Natural killer cell (primary cell): ENCODE data around the gene SH3BP4. TPM values are rescaled to one million over a fixed set of nuclear protein-coding genes. Genes with fewer than 3 reads are reported as not detected.

Experiments used
- ATAC-seq, 3 donors: fragments of 150-1000 bp in 2 of 3; fragments of 200-7000 bp in 1 of 3; cut with Tn5 transposase; 1 replicate in 1 of 3; 2 replicates in 2 of 3; pipeline ENCODE4 v1.10.0; 2021; ENCODE audit warnings: mild to moderate bottlenecking in 2 of 3, moderate library complexity in 2 of 3
- DNase-seq, 2 donors: peaks; one replicate each; pipeline versions ENCODE4 v3.0.0 to v3.0.0-alpha.2; 2013 to 2021; ENCODE audit warnings: mixed read lengths in 1 of 2
- H3K27ac ChIP-seq: one replicate; pipeline ENCODE4 v1.5.1; 2013; ENCODE audit warnings: mild to moderate bottlenecking, low read length
- H3K27me3 ChIP-seq: one replicate; pipeline ENCODE4 v1.6.1; 2013; ENCODE audit warnings: low read length; ENCODE audit not compliant: control insufficient read depth, insufficient read depth
- H3K36me3 ChIP-seq: one replicate; pipeline ENCODE4 v1.6.1; 2013; ENCODE audit warnings: low read length; ENCODE audit not compliant: control insufficient read depth, insufficient read depth
- H3K4me1 ChIP-seq: one replicate; pipeline ENCODE4 v1.6.1; 2013; ENCODE audit warnings: low read length; ENCODE audit not compliant: control insufficient read depth, insufficient read depth
- H3K4me3 ChIP-seq: one replicate; pipeline ENCODE4 v1.5.1; 2013; ENCODE audit warnings: low read length
- H3K9me3 ChIP-seq: one replicate; pipeline ENCODE4 v1.6.1; 2013; ENCODE audit warnings: low read length; ENCODE audit not compliant: control insufficient read depth, insufficient read depth
- H3K27ac Mint-ChIP-seq, 2 donors: one replicate each; pipeline ENCODE4 v1.8.0; 2022; ENCODE audit warnings: mild to moderate bottlenecking in 2 of 2, mixed read lengths in 2 of 2, moderate library complexity in 1 of 2
- H3K27me3 Mint-ChIP-seq, 2 donors: one replicate each; pipeline ENCODE4 v1.8.0; 2022; ENCODE audit warnings: low read depth in 2 of 2, mixed read lengths in 2 of 2
- H3K36me3 Mint-ChIP-seq: one replicate; pipeline ENCODE4 v1.8.0; 2022; ENCODE audit warnings: mixed read lengths
- H3K4me1 Mint-ChIP-seq, 2 donors: one replicate each; pipeline ENCODE4 v1.8.0; 2022; ENCODE audit warnings: mixed read lengths in 2 of 2
- H3K4me3 Mint-ChIP-seq: one replicate; pipeline ENCODE4 v1.8.0; 2022; ENCODE audit warnings: mild to moderate bottlenecking, moderate library complexity, mixed read lengths
- H3K9me3 Mint-ChIP-seq, 2 donors: one replicate each; pipeline ENCODE4 v1.8.0; 2022; ENCODE audit warnings: mixed read lengths in 2 of 2
- WGBS: methylation state at CpG from one replicate; pipeline ENCODE4 v1.1.7; 2013; ENCODE audit warnings: missing lambda C conversion rate; ENCODE audit not compliant: insufficient coverage; 5-methylcytosine and 5-hydroxymethylcytosine counted together
- intact Hi-C: fragments of 100-400 bp; cut with micrococcal nuclease; formaldehyde crosslinking; loops from one replicate; pipeline ENCODE4 v1.14.2; 2022
- total RNA-seq, 4 donors: library from RNA; stranded (reverse); fragments of 120-200 nt in 1 of 4; gene quantifications; one replicate each; pipeline versions ENCODE4 v1.2.3 to v1.2.4, GENCODE V29; 2013 to 2022
- TF ChIP-seq, protein P1 (sequence below): fragments of 200-600 bp; IDR thresholded peaks from one replicate; pipeline ENCODE4 v1.8.0; 2022; ENCODE audit warnings: antibody characterized with exemption

SH3BP4 gene
- total RNA-seq, 3 donors from 2014 or later (not counting 1 experiment from before 2014, with no cell fraction given): 0.39 to 2.6 (median 1.0) TPM

DNA sequence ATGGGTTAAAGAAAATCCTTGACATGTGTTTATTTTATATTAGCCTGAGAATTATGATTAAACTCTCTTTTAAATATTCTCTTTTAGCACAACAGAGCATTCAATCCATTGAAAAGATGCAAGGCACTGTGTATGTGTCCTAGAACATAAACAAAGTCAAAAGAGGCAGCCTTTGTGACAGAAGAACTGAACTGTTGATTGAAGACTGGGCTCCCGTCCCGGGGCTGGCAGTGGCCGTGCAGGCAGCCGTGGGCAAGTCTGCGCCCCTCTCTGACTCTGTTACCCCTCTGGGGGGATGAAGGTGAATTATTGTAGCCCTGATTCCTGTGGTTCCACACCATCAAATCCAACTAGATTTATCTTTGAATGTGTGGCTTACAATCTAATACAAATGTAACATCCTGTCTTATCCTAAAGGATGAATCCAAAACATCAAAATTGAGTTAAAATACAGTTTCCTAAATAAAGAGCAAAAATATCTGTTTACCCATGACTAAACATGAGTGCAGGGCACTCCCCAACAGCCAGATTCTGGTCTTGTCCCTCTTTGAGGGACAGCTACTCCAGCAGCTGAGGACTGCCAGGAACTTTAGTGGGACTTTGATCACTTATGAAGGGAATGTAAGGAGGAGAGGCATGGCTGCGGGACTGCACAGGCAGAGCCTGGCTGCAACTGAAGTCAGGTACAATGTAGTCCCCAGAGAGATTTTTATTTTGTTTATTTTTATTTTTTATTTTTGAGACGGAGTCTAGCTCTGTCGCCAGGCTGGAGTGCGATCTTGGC, 37.3 kb upstream of the SH3BP4 start:
- intact Hi-C loops: no loop called here
- DNase-seq (no peak), ATAC-seq (no peak)
- H3K9me3 ChIP-seq: no peaks in the 10 kb centered on the region
- Mint-ChIP-seq H3K27me3 (peaks cover 0 to 12% of the 10 kb centered on the region in 2 donors), H3K27ac (no peak overlapping the region), H3K9me3 (no peaks in the 10 kb centered on the region), H3K4me1 (peaks cover 9% of the 10 kb centered on the region in 2 donors), H3K36me3 (no peaks in the 10 kb centered on the region), H3K4me3 (no peak overlapping the region)
- H3K27ac ChIP-seq: no peak overlapping the region
- no peaks in the 10 kb centered on the region for H3K27me3 ChIP-seq
- no peaks in the 10 kb centered on the region for H3K4me1 ChIP-seq
- TF ChIP-seq, protein P1, sequence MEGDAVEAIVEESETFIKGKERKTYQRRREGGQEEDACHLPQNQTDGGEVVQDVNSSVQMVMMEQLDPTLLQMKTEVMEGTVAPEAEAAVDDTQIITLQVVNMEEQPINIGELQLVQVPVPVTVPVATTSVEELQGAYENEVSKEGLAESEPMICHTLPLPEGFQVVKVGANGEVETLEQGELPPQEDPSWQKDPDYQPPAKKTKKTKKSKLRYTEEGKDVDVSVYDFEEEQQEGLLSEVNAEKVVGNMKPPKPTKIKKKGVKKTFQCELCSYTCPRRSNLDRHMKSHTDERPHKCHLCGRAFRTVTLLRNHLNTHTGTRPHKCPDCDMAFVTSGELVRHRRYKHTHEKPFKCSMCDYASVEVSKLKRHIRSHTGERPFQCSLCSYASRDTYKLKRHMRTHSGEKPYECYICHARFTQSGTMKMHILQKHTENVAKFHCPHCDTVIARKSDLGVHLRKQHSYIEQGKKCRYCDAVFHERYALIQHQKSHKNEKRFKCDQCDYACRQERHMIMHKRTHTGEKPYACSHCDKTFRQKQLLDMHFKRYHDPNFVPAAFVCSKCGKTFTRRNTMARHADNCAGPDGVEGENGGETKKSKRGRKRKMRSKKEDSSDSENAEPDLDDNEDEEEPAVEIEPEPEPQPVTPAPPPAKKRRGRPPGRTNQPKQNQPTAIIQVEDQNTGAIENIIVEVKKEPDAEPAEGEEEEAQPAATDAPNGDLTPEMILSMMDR: no peak
- 96% methylated on average over 9 of the region's 9 CpGs for WGBS
- H3K36me3 ChIP-seq: no peaks in the 10 kb centered on the region
- no peak overlapping the region for H3K4me3 ChIP-seq

DNA sequence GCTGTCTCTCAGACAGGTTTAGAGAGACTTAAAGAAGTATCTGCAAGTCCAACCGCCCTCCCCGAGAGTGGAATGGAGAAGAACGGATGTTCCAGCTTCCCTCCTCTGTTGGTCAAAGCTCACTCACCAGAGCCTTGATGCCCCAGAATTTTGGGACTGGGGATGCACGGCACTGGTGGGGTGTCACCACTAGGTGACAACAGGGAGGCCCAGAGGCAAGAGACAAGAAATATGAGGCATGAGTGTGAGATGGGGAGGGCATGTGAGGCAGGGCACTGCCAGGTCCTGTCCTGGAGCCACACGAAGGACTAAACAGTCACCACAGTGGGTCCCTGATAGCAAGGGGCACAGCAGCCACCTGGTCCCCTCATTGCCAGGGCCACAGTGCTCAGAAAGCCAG, 35.1 kb upstream of the SH3BP4 start:
- Mint-ChIP-seq H3K36me3 (no peaks in the 10 kb centered on the region), H3K27me3 (peaks cover 5 to 12% of the 10 kb centered on the region in 2 donors), H3K9me3 (no peaks in the 10 kb centered on the region), H3K4me3 (no peak overlapping the region), H3K4me1 (no peaks in the 10 kb centered on the region), H3K27ac (no peak overlapping the region)
- H3K9me3 ChIP-seq: no peaks in the 10 kb centered on the region
- TF ChIP-seq, protein P1: no peak
- H3K36me3 ChIP-seq: no peaks in the 10 kb centered on the region
- no peak overlapping the region for H3K4me3 ChIP-seq
- no peaks in the 10 kb centered on the region for H3K27me3 ChIP-seq
- ATAC-seq (no peak), DNase-seq (no peak)
- 95% methylated on average over 5 of the region's 5 CpGs for WGBS
- intact Hi-C loops: no loop called here
- no peak overlapping the region for H3K27ac ChIP-seq
- no peaks in the 10 kb centered on the region for H3K4me1 ChIP-seq

DNA sequence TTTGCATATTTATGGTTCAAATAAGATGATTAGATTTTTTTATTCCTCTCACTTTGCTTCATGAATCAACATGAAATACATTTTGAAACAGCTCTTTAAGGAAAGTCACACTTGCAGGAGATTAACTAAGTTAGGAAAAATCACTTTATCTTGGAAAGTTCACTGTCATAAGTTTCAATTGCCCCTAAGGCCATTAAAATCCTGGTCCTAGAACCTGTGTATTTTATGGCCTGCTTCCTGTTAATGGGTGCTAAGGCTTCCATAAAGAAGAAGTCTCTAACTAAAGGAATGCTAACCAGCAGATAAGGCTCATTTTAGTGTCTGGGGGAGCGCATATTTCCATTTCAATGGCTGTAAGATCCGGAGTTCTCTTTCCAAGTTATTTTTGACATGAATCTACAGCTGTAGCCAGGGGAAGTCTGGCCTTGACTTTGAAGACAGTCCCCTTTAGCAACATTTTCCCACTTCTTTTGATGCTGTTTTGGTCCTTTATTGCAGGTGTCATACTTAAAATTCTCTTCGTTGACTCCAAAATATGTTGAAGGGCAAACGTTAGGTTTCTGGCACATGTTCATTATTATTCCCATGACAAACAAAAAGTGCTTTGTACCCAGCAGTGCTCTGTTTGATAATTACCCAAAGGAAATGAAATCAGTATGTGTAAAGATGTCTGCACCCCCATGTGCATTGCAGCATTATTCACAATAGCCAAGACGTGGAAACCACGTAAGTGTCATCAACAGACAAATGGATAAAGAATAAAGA, 34.4 kb upstream of the SH3BP4 start:
- no peak overlapping the region for H3K4me3 ChIP-seq
- no peaks in the 10 kb centered on the region for H3K27me3 ChIP-seq
- Mint-ChIP-seq H3K36me3 (no peaks in the 10 kb centered on the region), H3K27me3 (peaks cover 5 to 12% of the 10 kb centered on the region in 2 donors), H3K9me3 (no peaks in the 10 kb centered on the region), H3K27ac (no peak overlapping the region), H3K4me3 (no peak overlapping the region), H3K4me1 (no peaks in the 10 kb centered on the region)
- TF ChIP-seq, protein P1: no peak
- 42% methylated on average over 6 of the region's 6 CpGs for WGBS
- H3K4me1 ChIP-seq: no peaks in the 10 kb centered on the region
- H3K27ac ChIP-seq: no peak overlapping the region
- ATAC-seq: no peak
- intact Hi-C loops: no loop called here
- no peaks in the 10 kb centered on the region for H3K9me3 ChIP-seq
- DNase-seq: no peak
- H3K36me3 ChIP-seq: no peaks in the 10 kb centered on the region
